H1 (cell line): ENCODE measurements around the gene PCBP1. TPM values are rescaled to one million over a fixed set of nuclear protein-coding genes. Genes with fewer than 3 reads are reported as not detected.

ENCODE experiments used
- CTCF ChIA-PET: fragments of 300-600 bp; sonication (Branson Sonifier 250); formaldehyde crosslinking; loops from one replicate; lab custom pipeline; 2021; ENCODE audit not compliant: partially characterized antibody; lab: Charles Lee
- POLR2A ChIA-PET: fragments of 300-600 bp; sonication (Branson Sonifier 250); formaldehyde crosslinking; loops from one replicate; lab custom pipeline; 2021; ENCODE audit warnings: inconsistent platforms; ENCODE audit not compliant: partially characterized antibody; lab: Charles Lee
- DNase-seq, 2 experiments: peaks; one replicate each; pipeline versions ENCODE4 v3.0.0 to v3.0.0-alpha.2; 2010 to 2022; ENCODE audit warnings: low spot score in 2 of 2, low read depth in 1 of 2, mixed read lengths in 1 of 2
- FAIRE-seq: peaks from 2 replicates; lab custom pipeline; 2011; peaks lifted over from hg19 to GRCh38; lab: Jason Lieb, UNC
- H2AFZ ChIP-seq: 2 replicates; pipeline ENCODE4 v1.8.1; 2012; ENCODE audit warnings: low read length, inconsistent platforms
- H2AK5ac ChIP-seq: 2 replicates; pipeline ENCODE4 v1.6.1; 2013; ENCODE audit warnings: low read depth, low read length
- H2BK120ac ChIP-seq: replicated peaks from 2 replicates; pipeline ENCODE3; 2013; ENCODE audit warnings: low read depth, low read length, inconsistent platforms
- H2BK12ac ChIP-seq: 2 replicates; pipeline ENCODE4 v1.6.1; 2013; ENCODE audit warnings: low read depth, low read length
- H2BK15ac ChIP-seq: 2 replicates; pipeline ENCODE4 v1.6.1; 2013; ENCODE audit warnings: low read length
- H2BK20ac ChIP-seq: 2 replicates; pipeline ENCODE4 v1.6.1; 2013; ENCODE audit warnings: low read length
- H2BK5ac ChIP-seq: 2 replicates; pipeline ENCODE4 v1.6.1; 2013; ENCODE audit warnings: low read depth, low read length
- H3K14ac ChIP-seq: 2 replicates; pipeline ENCODE4 v1.6.1; 2013; ENCODE audit warnings: inconsistent platforms; ENCODE audit not compliant: insufficient read length
- H3K18ac ChIP-seq: 2 replicates; pipeline ENCODE4 v1.6.1; 2013; ENCODE audit warnings: low read length; ENCODE audit errors: extremely low read depth
- H3K23ac ChIP-seq: 2 replicates; pipeline ENCODE4 v1.6.1; 2013; ENCODE audit warnings: inconsistent platforms; ENCODE audit not compliant: insufficient read length
- H3K23me2 ChIP-seq: 2 replicates; pipeline ENCODE4 v1.6.1; 2013; ENCODE audit warnings: low read depth, low read length
- H3K27ac ChIP-seq: 2 replicates; pipeline ENCODE4 v1.6.1; 2011; ENCODE audit warnings: low read depth, low read length, inconsistent platforms
- H3K27me3 ChIP-seq, 4 experiments: replicated peaks in 1 of 4; 1 replicate in 1 of 4; 2 replicates in 3 of 4; pipeline versions ENCODE4 v1.6.1 to v1.8.1; 2011 to 2013; ENCODE audit warnings: low read length in 3 of 4, mild to moderate bottlenecking in 3 of 4, inconsistent platforms in 2 of 4, mixed read lengths in 2 of 4, moderate library complexity in 1 of 4; ENCODE audit not compliant: control insufficient read depth in 3 of 4, insufficient read depth in 3 of 4; ENCODE audit errors: extremely low read depth in 1 of 4
- H3K36me3 ChIP-seq, 4 experiments: 2 replicates each; pipeline versions ENCODE4 v1.6.1 to v1.8.1; 2011 to 2013; ENCODE audit warnings: mild to moderate bottlenecking in 4 of 4, low read length in 3 of 4, moderate library complexity in 2 of 4, control low read depth in 1 of 4, inconsistent platforms in 1 of 4; ENCODE audit not compliant: insufficient read depth in 4 of 4, control insufficient read depth in 2 of 4
- H3K4ac ChIP-seq: replicated peaks from 2 replicates; pipeline ENCODE3; 2013; ENCODE audit warnings: low read length, low read depth, mixed read lengths, inconsistent platforms; ENCODE audit not compliant: insufficient read length
- H3K4me1 ChIP-seq, 4 experiments: replicated peaks in 1 of 4; 1 replicate in 1 of 4; 2 replicates in 3 of 4; pipeline versions ENCODE4 v1.6.1 to v1.8.1; 2011 to 2013; ENCODE audit warnings: low read length in 3 of 4, inconsistent platforms in 2 of 4, mixed read lengths in 1 of 4; ENCODE audit not compliant: insufficient read depth in 4 of 4, control insufficient read depth in 3 of 4
- H3K4me2 ChIP-seq, 2 experiments: 2 replicates each; pipeline versions ENCODE4 v1.6.1 to v1.8.1; 2011 to 2013; ENCODE audit warnings: low read depth in 2 of 2, low read length in 2 of 2, control low read depth in 1 of 2, inconsistent platforms in 1 of 2, mild to moderate bottlenecking in 1 of 2; ENCODE audit not compliant: insufficient read depth in 1 of 2
- H3K4me3 ChIP-seq, 4 experiments: fragments of 200-600, 300-600 bp in 1 of 4; sonication (generic), shearing (Covaris generic), sonication (Bioruptor Twin) in 1 of 4; 2 replicates each; pipeline versions ENCODE4 v1.5.1 to v1.8.1; 2011 to 2016; ENCODE audit warnings: low read length in 4 of 4, low read depth in 3 of 4, control low read depth in 2 of 4, inconsistent platforms in 2 of 4, mild to moderate bottlenecking in 2 of 4, mixed read lengths in 1 of 4, moderate library complexity in 1 of 4; ENCODE audit not compliant: insufficient read depth in 2 of 4; ENCODE audit errors: extremely low read depth in 1 of 4
- H3K56ac ChIP-seq: replicated peaks from 2 replicates; pipeline ENCODE3; 2013; ENCODE audit warnings: low read depth, mild to moderate bottlenecking, mixed read lengths, low read length, inconsistent platforms; ENCODE audit not compliant: insufficient read length
- H3K79me1 ChIP-seq: 2 replicates; pipeline ENCODE4 v1.6.1; 2013; ENCODE audit warnings: low read depth, low read length, control low read depth
- H3K79me2 ChIP-seq, 2 experiments: 2 replicates each; pipeline versions ENCODE4 v1.6.1 to v1.8.1; 2012 to 2013; ENCODE audit warnings: low read length in 2 of 2, mild to moderate bottlenecking in 2 of 2, inconsistent platforms in 1 of 2; ENCODE audit not compliant: insufficient read depth in 2 of 2, control insufficient read depth in 1 of 2
- H3K9ac ChIP-seq, 4 experiments: replicated peaks in 1 of 4; 1 replicate in 1 of 4; 2 replicates in 3 of 4; pipeline versions ENCODE4 v1.6.1 to v1.8.1; 2011 to 2013; ENCODE audit warnings: low read depth in 3 of 4, low read length in 3 of 4, control low read depth in 2 of 4, mild to moderate bottlenecking in 2 of 4, moderate library complexity in 2 of 4, inconsistent platforms in 1 of 4; ENCODE audit errors: extremely low read depth in 1 of 4
- H3K9me3 ChIP-seq, 2 experiments: 2 replicates each; pipeline versions ENCODE4 v1.6.1 to v1.8.1; 2012 to 2013; ENCODE audit warnings: mild to moderate bottlenecking in 2 of 2, moderate library complexity in 2 of 2, control low read depth in 1 of 2, inconsistent platforms in 1 of 2, low read depth in 1 of 2, low read length in 1 of 2, mixed read lengths in 1 of 2; ENCODE audit not compliant: insufficient read depth in 2 of 2
- H4K20me1 ChIP-seq, 2 experiments: replicated peaks in 1 of 2; 2 replicates each; pipeline versions ENCODE3 to v1.8.1; 2011 to 2013; ENCODE audit warnings: inconsistent platforms in 2 of 2, low read length in 2 of 2, mild to moderate bottlenecking in 1 of 2; ENCODE audit not compliant: insufficient read depth in 2 of 2, control insufficient read depth in 1 of 2
- H4K5ac ChIP-seq: 2 replicates; pipeline ENCODE4 v1.6.1; 2013; ENCODE audit warnings: low read length, low read depth, mixed read lengths, inconsistent platforms; ENCODE audit not compliant: insufficient read length
- H4K8ac ChIP-seq: 2 replicates; pipeline ENCODE4 v1.8.0; 2013; ENCODE audit warnings: mild to moderate bottlenecking, moderate library complexity, low read length, inconsistent platforms; ENCODE audit not compliant: insufficient read depth; ENCODE audit errors: extremely low read depth
- H4K91ac ChIP-seq: replicated peaks from 2 replicates; pipeline ENCODE3; 2013; ENCODE audit warnings: low read length, mixed read lengths, inconsistent platforms; ENCODE audit not compliant: insufficient read length
- ASH2L ChIP-seq: fragments of 200-600, 300-600 bp; sonication (generic); IDR thresholded peaks from one replicate; pipeline ENCODE4 v1.7.1; 2017; ENCODE audit warnings: low read length
- BACH1 ChIP-seq: IDR thresholded peaks from 2 replicates; pipeline ENCODE4 v1.6.1; 2012; ENCODE audit warnings: low read length, improper control_type of control experiment
- BCL11A ChIP-seq, 2 experiments: IDR thresholded peaks; one replicate each; pipeline ENCODE4 v1.6.1; 2011; ENCODE audit warnings: low read depth in 2 of 2, low read length in 2 of 2, mild to moderate bottlenecking in 2 of 2
- CHD1 ChIP-seq: IDR thresholded peaks from 2 replicates; pipeline ENCODE4 v1.6.1; 2012; ENCODE audit warnings: low read depth, low read length, improper control_type of control experiment
- EP300 ChIP-seq, 2 experiments: IDR thresholded peaks; 1 replicate in 1 of 2; 2 replicates in 1 of 2; pipeline ENCODE4 v1.6.1; 2011 to 2012; ENCODE audit warnings: low read depth in 2 of 2, low read length in 2 of 2, mild to moderate bottlenecking in 2 of 2, borderline replicate concordance in 1 of 2, inconsistent platforms in 1 of 2, moderate library complexity in 1 of 2
- EZH2 ChIP-seq: fragments of 200-600 bp; sonication (generic); IDR thresholded peaks from 2 replicates; pipeline ENCODE4 v1.7.1; 2012; ENCODE audit warnings: low read depth, mild to moderate bottlenecking, moderate library complexity, low read length, inconsistent platforms; ENCODE audit not compliant: severe bottlenecking
- GTF2F1 ChIP-seq: IDR thresholded peaks from 2 replicates; pipeline ENCODE4 v1.6.1; 2012; ENCODE audit warnings: low read depth, low read length, improper control_type of control experiment, borderline replicate concordance
- JUN ChIP-seq: IDR thresholded peaks from 2 replicates; pipeline ENCODE4 v1.6.1; 2011; ENCODE audit warnings: low read depth, mild to moderate bottlenecking, improper control_type of control experiment, low read length
- NRF1 ChIP-seq: IDR thresholded peaks from 2 replicates; pipeline ENCODE4 v1.6.1; 2011; ENCODE audit warnings: mild to moderate bottlenecking, low read depth, low read length, improper control_type of control experiment
- POLR2A ChIP-seq, 2 experiments: IDR thresholded peaks; 1 replicate in 1 of 2; 2 replicates in 1 of 2; pipeline ENCODE4 v1.6.1; 2011; ENCODE audit warnings: low read depth in 2 of 2, low read length in 2 of 2, mild to moderate bottlenecking in 2 of 2; ENCODE audit errors: control extremely low read depth in 1 of 2
- SRF ChIP-seq: IDR thresholded peaks from 2 replicates; pipeline ENCODE4 v1.6.1; 2011; ENCODE audit warnings: mild to moderate bottlenecking, low read depth, low read length, moderate library complexity
- SUZ12 ChIP-seq: fragments of 200-600 bp; sonication (generic); IDR thresholded peaks from 2 replicates; pipeline ENCODE4 v1.6.1; 2012; ENCODE audit warnings: mild to moderate bottlenecking, inconsistent platforms, low read length, moderate library complexity, mixed read lengths
- TCF12 ChIP-seq: IDR thresholded peaks from 2 replicates; pipeline ENCODE4 v1.6.1; 2011; ENCODE audit warnings: low read depth, mild to moderate bottlenecking, low read length
- TEAD4 ChIP-seq: IDR thresholded peaks from 2 replicates; pipeline ENCODE4 v1.6.1; 2012; ENCODE audit warnings: low read depth, low read length, inconsistent platforms, mixed read lengths
- WGBS, 2 experiments: shearing (Covaris generic) in 1 of 2; methylation state at CpG; one replicate each; pipeline versions ENCODE4 v1.1.6 to v1.1.7; 2013 to 2015; ENCODE audit warnings: low lambda C conversion rate in 2 of 2, mixed read lengths in 2 of 2, inconsistent platforms in 1 of 2, low coverage in 1 of 2, missing lambda C conversion rate in 1 of 2; ENCODE audit not compliant: insufficient replicate concordance in 2 of 2, insufficient coverage in 1 of 2, insufficient read length in 1 of 2; ENCODE audit errors: extremely low coverage in 1 of 2, missing lambda C conversion rate in 1 of 2; 5-methylcytosine and 5-hydroxymethylcytosine counted together
- polyA plus RNA-seq, 7 experiments: library from polyadenylated mRNA; depleted of rRNA in 3 of 7; stranded (reverse) in 5 of 7; unstranded in 2 of 7; fragments of >200 nt in 5 of 7; fragments of 200-250 nt in 2 of 7; gene quantifications; 1 replicate in 5 of 7; 2 replicates in 1 of 7; 4 replicates in 1 of 7; pipeline versions ENCODE4 v1.2.1 to v1.2.3, GENCODE V29; 2011 to 2013; ENCODE audit warnings: missing spikeins in 2 of 7, mixed read lengths in 2 of 7
- total RNA-seq: library from RNA; stranded (reverse); fragmentation: NEBNext Ultra II Directional; extraction: Animal tissue kit (Norgen Biotek cat#: 25700); gene quantifications from 2 replicates; pipeline ENCODE4 v1.2.1, GENCODE V29; 2021
- TF ChIP-seq, protein P1 (sequence below): IDR thresholded peaks from 2 replicates; pipeline ENCODE4 v1.6.1; 2011; ENCODE audit warnings: low read depth, mild to moderate bottlenecking, low read length; ENCODE audit not compliant: insufficient read depth

Gene PCBP1
- total and polyA plus RNA-seq, 2 of the 8 experiments (the other 6 are each of a cell fraction or from before 2014, with no cell fraction given): 279 to 493 TPM

DNA sequence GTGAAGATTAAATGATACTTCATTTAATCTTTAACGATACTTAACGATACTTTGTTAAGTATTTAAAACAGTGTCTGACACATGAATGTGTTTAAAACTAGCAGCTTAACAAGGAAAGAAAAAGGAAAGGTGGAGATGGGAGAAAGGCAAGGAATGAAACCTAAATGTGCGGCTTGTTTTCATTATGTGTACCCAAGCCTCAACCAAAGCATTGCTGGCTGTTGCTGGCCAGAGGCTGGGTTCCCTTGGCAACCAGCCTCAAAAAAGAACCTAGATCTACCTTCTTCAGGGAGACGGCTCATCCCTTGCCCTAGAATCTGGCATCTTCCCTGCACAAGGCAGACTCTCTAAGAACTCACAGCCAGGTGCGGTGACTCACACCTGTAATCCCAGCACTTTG, 13.8 kb upstream of the PCBP1 start:
- no peaks in the 10 kb centered on the region for H3K79me2 ChIP-seq
- H3K4ac ChIP-seq: no peak overlapping the region
- no peak overlapping the region for H3K27ac ChIP-seq
- no peak overlapping the region for H3K4me3 ChIP-seq
- H3K36me3 ChIP-seq: peaks cover 0 to 30% (median 15%) of the 10 kb centered on the region in 4 experiments; a peak in 5 of 8 replicates
- no peaks in the 10 kb centered on the region for H4K20me1 ChIP-seq
- no peak overlapping the region for H2BK15ac ChIP-seq
- no peak overlapping the region for H2BK5ac ChIP-seq
- H3K23ac ChIP-seq: no peak overlapping the region
- H3K9me3 ChIP-seq: no peaks in the 10 kb centered on the region
- no peaks in the 10 kb centered on the region for H3K27me3 ChIP-seq
- no peak overlapping the region for H4K5ac ChIP-seq
- H3K4me2 ChIP-seq: no peak overlapping the region
- H3K14ac ChIP-seq: no peak overlapping the region
- no peak overlapping the region for H2AFZ ChIP-seq
- DNase-seq: no peak
- H3K23me2 ChIP-seq: no peaks in the 10 kb centered on the region
- no peak overlapping the region for H2BK12ac ChIP-seq
- no peak overlapping the region for H2BK120ac ChIP-seq
- no peak for FAIRE-seq
- H2BK20ac ChIP-seq: no peak overlapping the region
- WGBS, 2 experiments: 94% methylated on average over 5 of the region's 5 CpGs; no CpG with 5 or more reads in 1 of the 2 experiments
- no peak overlapping the region for H3K9ac ChIP-seq
- no peak overlapping the region for H4K8ac ChIP-seq
- H2AK5ac ChIP-seq: no peak overlapping the region
- ChIA-PET CTCF (interaction anchor here (0.6 to 7.3 kb wide), 8 partner anchors 9 to 160 kb away, joined by 3 to 85 read pairs (median 4); no protein-coding TSS in a partner anchor), POLR2A (interaction anchor here (0.7 to 32.2 kb wide), 7 partner anchors 10 to 178 kb away, joined by 3 to 1553 read pairs (median 14); partner anchors contain the start of genes ASPRV1, MXD1 and PCBP1)
- H3K56ac ChIP-seq: no peak overlapping the region
- no peak overlapping the region for H4K91ac ChIP-seq
- no peak overlapping the region for H3K18ac ChIP-seq
- H3K79me1 ChIP-seq: no peaks in the 10 kb centered on the region; the same call in 1 of the 2 replicates
- H3K4me1 ChIP-seq: no peaks in the 10 kb centered on the region
- TF ChIP-seq, protein P1, sequence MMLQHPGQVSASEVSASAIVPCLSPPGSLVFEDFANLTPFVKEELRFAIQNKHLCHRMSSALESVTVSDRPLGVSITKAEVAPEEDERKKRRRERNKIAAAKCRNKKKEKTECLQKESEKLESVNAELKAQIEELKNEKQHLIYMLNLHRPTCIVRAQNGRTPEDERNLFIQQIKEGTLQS: no peak
- no peak for TF ChIP-seq EP300 (IDR thresholded peaks at IDR 0.05; ENCODE audit: borderline replicate concordance in 1 of 2, low read depth in 2 of 2, low read length in 2 of 2)
- no peak for TF ChIP-seq EZH2
- no peak for TF ChIP-seq SUZ12
- no peak for TF ChIP-seq BACH1
- no peak for TF ChIP-seq BCL11A (IDR thresholded peaks at IDR 0.05; ENCODE audit: low read depth in 2 of 2, low read length in 2 of 2)
- no peak for TF ChIP-seq POLR2A (IDR thresholded peaks at IDR 0.05; ENCODE audit: control extremely low read depth in 1 of 2, low read depth in 2 of 2, low read length in 2 of 2)
- TF ChIP-seq CHD1: no peak
- TF ChIP-seq SRF: no peak
- no peak for TF ChIP-seq TCF12
- no peak for TF ChIP-seq GTF2F1
- no peak for TF ChIP-seq ASH2L
- TF ChIP-seq NRF1: no peak
- TF ChIP-seq TEAD4: no peak
- TF ChIP-seq JUN: no peak
